Measurements from ENCODE around the gene PIWIL4.

DNA sequence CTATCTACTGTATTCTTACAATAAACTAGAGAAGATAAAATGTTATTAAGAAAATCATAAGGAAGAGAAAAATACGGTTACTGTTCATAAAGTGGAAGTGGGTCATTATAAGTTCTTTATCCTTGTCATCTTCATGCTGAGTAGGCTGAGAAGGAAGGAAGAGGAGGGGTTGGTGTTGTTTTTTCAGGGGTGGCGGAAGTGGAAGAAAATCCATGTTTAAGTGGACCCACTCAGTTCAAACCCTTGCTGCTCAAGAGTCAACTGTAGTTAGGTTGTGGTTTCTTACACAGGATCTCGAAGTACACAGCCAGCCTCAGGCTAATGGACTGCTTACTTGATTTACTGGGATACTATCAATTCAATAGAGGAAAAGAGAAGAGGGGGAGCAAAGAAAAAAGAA, 63.1 kb downstream of the PIWIL4 start:
- TF ChIP-seq, protein P1, sequence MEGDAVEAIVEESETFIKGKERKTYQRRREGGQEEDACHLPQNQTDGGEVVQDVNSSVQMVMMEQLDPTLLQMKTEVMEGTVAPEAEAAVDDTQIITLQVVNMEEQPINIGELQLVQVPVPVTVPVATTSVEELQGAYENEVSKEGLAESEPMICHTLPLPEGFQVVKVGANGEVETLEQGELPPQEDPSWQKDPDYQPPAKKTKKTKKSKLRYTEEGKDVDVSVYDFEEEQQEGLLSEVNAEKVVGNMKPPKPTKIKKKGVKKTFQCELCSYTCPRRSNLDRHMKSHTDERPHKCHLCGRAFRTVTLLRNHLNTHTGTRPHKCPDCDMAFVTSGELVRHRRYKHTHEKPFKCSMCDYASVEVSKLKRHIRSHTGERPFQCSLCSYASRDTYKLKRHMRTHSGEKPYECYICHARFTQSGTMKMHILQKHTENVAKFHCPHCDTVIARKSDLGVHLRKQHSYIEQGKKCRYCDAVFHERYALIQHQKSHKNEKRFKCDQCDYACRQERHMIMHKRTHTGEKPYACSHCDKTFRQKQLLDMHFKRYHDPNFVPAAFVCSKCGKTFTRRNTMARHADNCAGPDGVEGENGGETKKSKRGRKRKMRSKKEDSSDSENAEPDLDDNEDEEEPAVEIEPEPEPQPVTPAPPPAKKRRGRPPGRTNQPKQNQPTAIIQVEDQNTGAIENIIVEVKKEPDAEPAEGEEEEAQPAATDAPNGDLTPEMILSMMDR (IDR thresholded peaks at IDR 0.05), result no peak
- no peak for TF ChIP-seq ZFX (IDR thresholded peaks at IDR 0.05; ENCODE audit: borderline replicate concordance)
